ENCODE results near the gene SLC25A5.

DNA sequence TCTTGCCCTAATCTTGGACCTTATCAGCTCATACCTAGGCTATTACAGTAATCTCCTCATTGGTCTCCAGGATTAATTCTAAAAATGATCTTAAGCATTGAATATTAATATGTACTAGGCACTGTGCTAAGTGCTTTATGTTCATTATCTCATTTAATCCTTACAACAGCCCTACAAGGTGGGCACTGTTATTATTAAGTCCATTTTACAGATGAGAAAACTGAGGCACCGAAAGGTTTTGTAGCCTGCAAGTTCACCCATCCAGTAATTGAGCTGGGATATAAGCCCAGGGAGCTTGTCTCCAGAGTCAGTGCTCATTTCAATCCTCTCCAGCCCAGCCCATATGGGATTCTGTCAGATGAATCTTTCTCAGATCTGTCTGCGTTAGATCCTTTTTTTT, 48.3 kb upstream of the SLC25A5 start:
- no peak for TF ChIP-seq POLR2AphosphoS5 (IDR thresholded peaks at IDR 0.05)
- TF ChIP-seq, protein P1, sequence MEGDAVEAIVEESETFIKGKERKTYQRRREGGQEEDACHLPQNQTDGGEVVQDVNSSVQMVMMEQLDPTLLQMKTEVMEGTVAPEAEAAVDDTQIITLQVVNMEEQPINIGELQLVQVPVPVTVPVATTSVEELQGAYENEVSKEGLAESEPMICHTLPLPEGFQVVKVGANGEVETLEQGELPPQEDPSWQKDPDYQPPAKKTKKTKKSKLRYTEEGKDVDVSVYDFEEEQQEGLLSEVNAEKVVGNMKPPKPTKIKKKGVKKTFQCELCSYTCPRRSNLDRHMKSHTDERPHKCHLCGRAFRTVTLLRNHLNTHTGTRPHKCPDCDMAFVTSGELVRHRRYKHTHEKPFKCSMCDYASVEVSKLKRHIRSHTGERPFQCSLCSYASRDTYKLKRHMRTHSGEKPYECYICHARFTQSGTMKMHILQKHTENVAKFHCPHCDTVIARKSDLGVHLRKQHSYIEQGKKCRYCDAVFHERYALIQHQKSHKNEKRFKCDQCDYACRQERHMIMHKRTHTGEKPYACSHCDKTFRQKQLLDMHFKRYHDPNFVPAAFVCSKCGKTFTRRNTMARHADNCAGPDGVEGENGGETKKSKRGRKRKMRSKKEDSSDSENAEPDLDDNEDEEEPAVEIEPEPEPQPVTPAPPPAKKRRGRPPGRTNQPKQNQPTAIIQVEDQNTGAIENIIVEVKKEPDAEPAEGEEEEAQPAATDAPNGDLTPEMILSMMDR (IDR thresholded peaks at IDR 0.05 in 8 of 11, conservative IDR thresholded peaks at IDR 0.05 in 3 of 11), result no peak
- TF ChIP-seq POLR2A (IDR thresholded peaks at IDR 0.05), result no peak
